Neural progenitor cell (in vitro differentiated cells): Measurements from ENCODE around the gene SSBP2. TPM values are rescaled to one million over a fixed set of nuclear protein-coding genes. Genes with fewer than 3 reads are reported as not detected.

ENCODE experiments used
- DNase-seq: peaks from one replicate; pipeline ENCODE4 v3.0.0-alpha.2; 2016; ENCODE audit warnings: low spot score
- H2AFZ ChIP-seq: fragments of 200-600 bp; sonication (generic); replicated peaks from 2 replicates; pipeline ENCODE4 v1.6.1; 2016; ENCODE audit warnings: antibody characterized with exemption
- H3F3A ChIP-seq: fragments of 200-600 bp; sonication (generic); 2 replicates; pipeline ENCODE4 v1.6.1; 2016; ENCODE audit warnings: antibody characterized with exemption, low read depth
- H3K27ac ChIP-seq: fragments of 200-600 bp; sonication (generic); 2 replicates; pipeline ENCODE4 v1.5.1; 2016; ENCODE audit warnings: mild to moderate bottlenecking
- H3K27me3 ChIP-seq: fragments of 200-600 bp; sonication (generic); 2 replicates; pipeline ENCODE4 v1.6.1; 2016; ENCODE audit warnings: mild to moderate bottlenecking, moderate library complexity
- H3K36me3 ChIP-seq: fragments of 200-600 bp; sonication (generic); 2 replicates; pipeline ENCODE4 v1.5.1; 2016
- H3K4me1 ChIP-seq: fragments of 200-600 bp; sonication (generic); 2 replicates; pipeline ENCODE4 v1.6.1; 2016; ENCODE audit warnings: mixed run types
- H3K4me2 ChIP-seq: fragments of 200-600 bp; sonication (generic); 2 replicates; pipeline ENCODE4 v1.6.1; 2016
- H3K4me3 ChIP-seq: fragments of 200-600 bp; sonication (generic); 2 replicates; pipeline ENCODE4 v1.5.1; 2016
- H3K79me2 ChIP-seq: fragments of 200-600 bp; sonication (generic); 2 replicates; pipeline ENCODE4 v1.6.1; 2016; ENCODE audit warnings: low read depth
- H3K9ac ChIP-seq: fragments of 200-600 bp; sonication (generic); 2 replicates; pipeline ENCODE4 v1.6.1; 2016
- H3K9me3 ChIP-seq: fragments of 200-600 bp; sonication (generic); 2 replicates; pipeline ENCODE4 v1.5.1; 2016; ENCODE audit warnings: low read depth
- H4K20me1 ChIP-seq: fragments of 200-600 bp; sonication (generic); 2 replicates; pipeline ENCODE4 v1.6.1; 2016; ENCODE audit warnings: low read depth
- H3K27ac Mint-ChIP-seq: 3 replicates; pipeline ENCODE4 v1.8.0; 2021; ENCODE audit warnings: mixed read lengths
- H3K27me3 Mint-ChIP-seq: 2 replicates; pipeline ENCODE4 v1.8.0; 2022; ENCODE audit warnings: low read depth, mild to moderate bottlenecking, inconsistent platforms, moderate library complexity, mixed read lengths; ENCODE audit not compliant: insufficient read depth
- H3K36me3 Mint-ChIP-seq: 3 replicates; pipeline ENCODE4 v1.8.0; 2021; ENCODE audit warnings: mixed read lengths
- H3K4me1 Mint-ChIP-seq: 3 replicates; pipeline ENCODE4 v1.8.0; 2021; ENCODE audit warnings: mixed read lengths
- H3K4me3 Mint-ChIP-seq: 3 replicates; pipeline ENCODE4 v1.8.0; 2021; ENCODE audit warnings: mild to moderate bottlenecking, moderate library complexity, mixed read lengths
- H3K9me3 Mint-ChIP-seq: 3 replicates; pipeline ENCODE4 v1.8.0; 2020; ENCODE audit warnings: mixed read lengths
- EZH2 ChIP-seq: fragments of 200-600 bp; sonication (generic); IDR thresholded peaks from 2 replicates; pipeline ENCODE4 v1.6.1; 2017; ENCODE audit warnings: antibody characterized with exemption, mild to moderate bottlenecking, moderate library complexity
- EZH2phosphoT487 ChIP-seq: fragments of 200-600 bp; sonication (generic); IDR thresholded peaks from 2 replicates; pipeline ENCODE4 v1.6.1; 2017; ENCODE audit warnings: antibody characterized with exemption
- total RNA-seq: library from RNA; depleted of rRNA; stranded (reverse); fragments of >200 nt; gene quantifications from 2 replicates; pipeline ENCODE4 v1.2.3, GENCODE V29; 2015; ENCODE audit warnings: low replicate concordance
- TF ChIP-seq, protein P1 (sequence below): fragments of 200-600 bp; sonication (generic); IDR thresholded peaks from 2 replicates; pipeline ENCODE4 v1.5.1; 2017; ENCODE audit warnings: antibody characterized with exemption, mild to moderate bottlenecking

Gene SSBP2
- total RNA-seq, 1 donor from 2014 or later = 175 TPM

GRCh38 chr5:81425569-81425968 lies 325.3 kb downstream of the SSBP2 start:
- no peaks in the 10 kb centered on the region for H3K79me2 ChIP-seq

GRCh38 chr5:81424728-81425127 lies 326.2 kb downstream of the SSBP2 start:
- Histone ChIP-seq H3K9ac (no peak overlapping the region), H3K79me2 (no peaks in the 10 kb centered on the region), H2AFZ (no peak overlapping the region), H3K4me3 (no peak overlapping the region), H3K9me3 (no peaks in the 10 kb centered on the region), H3K27me3 (no peaks in the 10 kb centered on the region), H3K27ac (no peak overlapping the region), H4K20me1 (no peaks in the 10 kb centered on the region), H3K36me3 (no peaks in the 10 kb centered on the region), H3K4me1 (peaks cover 2% of the 10 kb centered on the region), H3K4me2 (no peak overlapping the region), H3F3A (peaks cover 12% of the 10 kb centered on the region)
- Mint-ChIP-seq H3K4me3 (no peak overlapping the region), H3K9me3 (no peaks in the 10 kb centered on the region), H3K27ac (no peak overlapping the region), H3K36me3 (peaks cover 11% of the 10 kb centered on the region), H3K4me1 (peaks cover 37% of the 10 kb centered on the region), H3K27me3 (no peaks in the 10 kb centered on the region)
- no peak for DNase-seq
- TF ChIP-seq, protein P1, sequence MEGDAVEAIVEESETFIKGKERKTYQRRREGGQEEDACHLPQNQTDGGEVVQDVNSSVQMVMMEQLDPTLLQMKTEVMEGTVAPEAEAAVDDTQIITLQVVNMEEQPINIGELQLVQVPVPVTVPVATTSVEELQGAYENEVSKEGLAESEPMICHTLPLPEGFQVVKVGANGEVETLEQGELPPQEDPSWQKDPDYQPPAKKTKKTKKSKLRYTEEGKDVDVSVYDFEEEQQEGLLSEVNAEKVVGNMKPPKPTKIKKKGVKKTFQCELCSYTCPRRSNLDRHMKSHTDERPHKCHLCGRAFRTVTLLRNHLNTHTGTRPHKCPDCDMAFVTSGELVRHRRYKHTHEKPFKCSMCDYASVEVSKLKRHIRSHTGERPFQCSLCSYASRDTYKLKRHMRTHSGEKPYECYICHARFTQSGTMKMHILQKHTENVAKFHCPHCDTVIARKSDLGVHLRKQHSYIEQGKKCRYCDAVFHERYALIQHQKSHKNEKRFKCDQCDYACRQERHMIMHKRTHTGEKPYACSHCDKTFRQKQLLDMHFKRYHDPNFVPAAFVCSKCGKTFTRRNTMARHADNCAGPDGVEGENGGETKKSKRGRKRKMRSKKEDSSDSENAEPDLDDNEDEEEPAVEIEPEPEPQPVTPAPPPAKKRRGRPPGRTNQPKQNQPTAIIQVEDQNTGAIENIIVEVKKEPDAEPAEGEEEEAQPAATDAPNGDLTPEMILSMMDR = no peak
- no peak for TF ChIP-seq EZH2phosphoT487
- TF ChIP-seq EZH2 = no peak

More at GRCh38 chr5:81425569-81425968, 325.3 kb downstream of the SSBP2 start:
- Histone ChIP-seq H3K27me3 (no peaks in the 10 kb centered on the region), H3K4me3 (no peak overlapping the region), H2AFZ (no peak overlapping the region), H3F3A (peaks cover 12% of the 10 kb centered on the region), H4K20me1 (no peaks in the 10 kb centered on the region), H3K36me3 (no peaks in the 10 kb centered on the region), H3K4me1 (peaks cover 9% of the 10 kb centered on the region), H3K9me3 (no peaks in the 10 kb centered on the region), H3K27ac (peak overlapping the region; percentile 59), H3K9ac (no peak overlapping the region), H3K4me2 (no peak overlapping the region)
- peak; percentile 55 for DNase-seq
- H3K27ac Mint-ChIP-seq = no peak overlapping the region
- H3K27me3 Mint-ChIP-seq = no peaks in the 10 kb centered on the region
- TF ChIP-seq EZH2 (no peak), EZH2phosphoT487 (no peak)
- TF ChIP-seq, protein P1 = peak; percentile 82
- no peak overlapping the region for H3K4me3 Mint-ChIP-seq
- peaks cover 41% of the 10 kb centered on the region for H3K4me1 Mint-ChIP-seq
- no peaks in the 10 kb centered on the region for H3K9me3 Mint-ChIP-seq
- peaks cover 7% of the 10 kb centered on the region for H3K36me3 Mint-ChIP-seq

DNA sequence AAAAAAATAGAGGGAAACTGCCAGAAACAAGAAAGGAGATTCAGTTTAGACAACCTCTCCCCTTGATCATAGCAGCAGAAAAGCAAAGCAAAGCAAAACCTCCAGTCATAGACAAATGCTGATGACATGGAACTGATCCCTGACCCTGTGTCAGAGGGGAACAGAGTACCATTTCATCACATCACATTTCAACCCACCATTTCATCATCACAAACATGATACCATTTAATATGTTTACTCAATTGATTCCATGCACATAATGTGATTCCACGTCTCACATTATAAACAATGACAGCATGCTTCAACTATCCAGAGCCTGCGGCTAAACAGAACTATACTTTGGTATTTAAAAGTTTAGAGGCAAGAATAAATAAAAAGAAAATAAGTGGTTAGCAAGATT lies 328.2 kb downstream of the SSBP2 start:
- no peaks in the 10 kb centered on the region for H3K27me3 Mint-ChIP-seq
- TF ChIP-seq, protein P1 = no peak
- TF ChIP-seq EZH2 (no peak), EZH2phosphoT487 (no peak)
- H3K4me1 Mint-ChIP-seq = peaks cover 26% of the 10 kb centered on the region
- no peak overlapping the region for H3K4me3 Mint-ChIP-seq
- Histone ChIP-seq H3K4me3 (no peak overlapping the region), H3K79me2 (no peaks in the 10 kb centered on the region), H2AFZ (no peak overlapping the region), H3F3A (peaks cover 12% of the 10 kb centered on the region), H3K4me1 (no peaks in the 10 kb centered on the region), H3K4me2 (no peak overlapping the region), H3K27me3 (no peaks in the 10 kb centered on the region), H3K36me3 (peaks cover 3% of the 10 kb centered on the region), H4K20me1 (no peaks in the 10 kb centered on the region), H3K9ac (no peak overlapping the region), H3K27ac (no peak overlapping the region), H3K9me3 (no peaks in the 10 kb centered on the region)
- H3K27ac Mint-ChIP-seq = no peak overlapping the region
- no peaks in the 10 kb centered on the region for H3K9me3 Mint-ChIP-seq
- DNase-seq = no peak
- H3K36me3 Mint-ChIP-seq = peaks cover 11% of the 10 kb centered on the region
